ENCODE data around the gene WDR1.

DNA sequence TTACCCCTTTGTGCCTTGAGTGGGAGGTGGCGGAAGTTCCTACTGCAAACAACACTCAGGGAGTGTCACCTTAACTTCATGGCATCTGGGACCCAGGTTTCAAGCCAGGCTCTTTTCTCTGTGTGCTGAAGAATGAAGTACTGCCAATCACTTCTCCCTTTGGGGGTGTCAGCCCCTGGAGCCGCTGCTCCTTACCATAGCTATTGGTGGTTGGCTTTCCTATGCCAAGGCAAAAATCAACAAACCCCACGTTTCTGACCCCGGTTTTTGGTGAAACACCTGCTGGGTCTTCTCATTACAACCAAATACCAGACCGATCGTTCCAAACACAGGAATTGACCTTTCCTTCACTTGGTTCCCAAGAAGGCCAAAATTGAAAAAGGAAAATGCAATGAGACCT, 75.6 kb downstream of the WDR1 start:
- TF ChIP-seq, protein P1, sequence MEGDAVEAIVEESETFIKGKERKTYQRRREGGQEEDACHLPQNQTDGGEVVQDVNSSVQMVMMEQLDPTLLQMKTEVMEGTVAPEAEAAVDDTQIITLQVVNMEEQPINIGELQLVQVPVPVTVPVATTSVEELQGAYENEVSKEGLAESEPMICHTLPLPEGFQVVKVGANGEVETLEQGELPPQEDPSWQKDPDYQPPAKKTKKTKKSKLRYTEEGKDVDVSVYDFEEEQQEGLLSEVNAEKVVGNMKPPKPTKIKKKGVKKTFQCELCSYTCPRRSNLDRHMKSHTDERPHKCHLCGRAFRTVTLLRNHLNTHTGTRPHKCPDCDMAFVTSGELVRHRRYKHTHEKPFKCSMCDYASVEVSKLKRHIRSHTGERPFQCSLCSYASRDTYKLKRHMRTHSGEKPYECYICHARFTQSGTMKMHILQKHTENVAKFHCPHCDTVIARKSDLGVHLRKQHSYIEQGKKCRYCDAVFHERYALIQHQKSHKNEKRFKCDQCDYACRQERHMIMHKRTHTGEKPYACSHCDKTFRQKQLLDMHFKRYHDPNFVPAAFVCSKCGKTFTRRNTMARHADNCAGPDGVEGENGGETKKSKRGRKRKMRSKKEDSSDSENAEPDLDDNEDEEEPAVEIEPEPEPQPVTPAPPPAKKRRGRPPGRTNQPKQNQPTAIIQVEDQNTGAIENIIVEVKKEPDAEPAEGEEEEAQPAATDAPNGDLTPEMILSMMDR (IDR thresholded peaks at IDR 0.05): no peak
- no peak for TF ChIP-seq POLR2A (IDR thresholded peaks at IDR 0.05)
